Heart left ventricle (tissue), 16 donors: Measurements from ENCODE around the gene FAM170B. TPM values are rescaled to one million over a fixed set of nuclear protein-coding genes. Genes with fewer than 3 reads are reported as not detected.

Experiments
- ATAC-seq, 4 donors: fragments of 200-7000 bp; cut with Tn5 transposase; one replicate each; pipeline ENCODE4 v1.9.1; 2020 to 2022; ENCODE audit warnings: moderate library complexity in 4 of 4, mild to moderate bottlenecking in 3 of 4, moderate number of reproducible peaks in 1 of 4
- DNase-seq, 5 donors: peaks; one replicate each; pipeline ENCODE4 v3.0.0-alpha.2; 2020
- H3K27ac ChIP-seq, 12 donors: fragments of 200-600 bp; sonication (generic) in 4 of 12; one replicate each; pipeline versions ENCODE4 v1.5.0 to v1.8.0; 2016 to 2022; ENCODE audit warnings: mild to moderate bottlenecking in 2 of 12
- H3K27me3 ChIP-seq, 9 donors: fragments of 200-600 bp; sonication (generic) in 2 of 9; one replicate each; pipeline versions ENCODE4 v1.5.1 to v1.8.0; 2016 to 2022; ENCODE audit warnings: mild to moderate bottlenecking in 3 of 9
- H3K36me3 ChIP-seq, 9 donors: fragments of 200-600 bp; sonication (generic) in 2 of 9; one replicate each; pipeline versions ENCODE4 v1.5.0 to v1.8.0; 2018 to 2022; ENCODE audit warnings: mild to moderate bottlenecking in 2 of 9
- H3K4me1 ChIP-seq, 12 donors: fragments of 200-600 bp; sonication (generic) in 4 of 12; one replicate each; pipeline versions ENCODE4 v1.5.0 to v1.8.0; 2016 to 2022; ENCODE audit warnings: mild to moderate bottlenecking in 3 of 12
- H3K4me3 ChIP-seq, 12 donors: fragments of 200-600 bp; sonication (generic) in 4 of 12; one replicate each; pipeline versions ENCODE4 v1.5.0 to v1.8.0; 2017 to 2022; ENCODE audit warnings: mild to moderate bottlenecking in 9 of 12, moderate library complexity in 4 of 12
- H3K9me3 ChIP-seq, 12 donors: fragments of 200-600 bp; sonication (generic) in 4 of 12; one replicate each; pipeline versions ENCODE4 v1.5.0 to v1.8.0; 2016 to 2022; ENCODE audit warnings: mild to moderate bottlenecking in 1 of 12
- CTCF ChIP-seq, 12 donors: fragments of 200-600 bp; sonication (generic) in 4 of 12; IDR thresholded peaks; one replicate each; pipeline versions ENCODE4 v1.5.0 to v1.8.0; 2018 to 2022; ENCODE audit warnings: antibody characterized with exemption in 12 of 12, mild to moderate bottlenecking in 5 of 12
- POLR2A ChIP-seq, 2 donors: fragments of 450-650 bp; IDR thresholded peaks; one replicate each; pipeline ENCODE4 v1.6.1; 2017; ENCODE audit warnings: antibody characterized with exemption in 2 of 2, mild to moderate bottlenecking in 2 of 2, moderate library complexity in 2 of 2
- WGBS, 4 donors: extraction: QIAGEN DNeasy Blood & Tissue Kit in 2 of 4; methylation state at CpG; one replicate each; pipeline versions ENCODE4 v1.1.5 to v1.1.7; 2013 to 2018; 5-methylcytosine and 5-hydroxymethylcytosine counted together
- intact Hi-C, 10 donors: fragments of 100-400 bp; cut with DNase I; formaldehyde crosslinking; loops; one replicate each; pipeline versions ENCODE4 v1.11.1 to v1.14.2; 2022
- polyA plus RNA-seq, 2 donors: library from polyadenylated mRNA; stranded (reverse); fragments of 200-250 nt; gene quantifications; one replicate each; pipeline ENCODE4 v1.2.3, GENCODE V29; 2013
- total RNA-seq, 9 donors: library from RNA; depleted of rRNA in 2 of 9; stranded (reverse); fragments of >200 nt in 2 of 9; fragmentation: NEBNext Ultra II Directional in 3 of 9; extraction: Animal tissue kit (Norgen Biotek cat#: 25700) in 3 of 9; gene quantifications; one replicate each; pipeline versions ENCODE4 v1.1.0 to v1.2.4, GENCODE V29; 2016 to 2023
- donor health status: ischemic (EF 13 %, LVEDD 7.1; RV severe dilation, severe dysfunction).
- donor health status: healthy with polysubstance abuse.
- donor health status: DM: no; HTN: yes; CAD: no.
- donor health status: DM: no; HTN: no; CAD: no.
- donor health status: ischemic (EF 25% LVEDD 6.9; RV normal size, moderate dysfunction).
- donor health status: ischemic (EF 25% LVEDD 5.7; RV mildly dilated, moderate dysfunction).
- donor health status: healthy.
- donor health status: DM: yes; HTN: yes; CAD: no.
- donor health status: ischemic (EF 35%, LVEDD 5.7; RV mildly dilated, moderate dysfunction).
- donor health status: nonischemic (EF 11% LVEDD 7.7; RV severe dilation, severe dysfunction).
- donor health status: DM: yes; HTN: yes; CAD: no.
- donor health status: PGD.
- donor health status: ischemic (EF 29% LVEDD 5.4; RV normal size, mild dysfunction).
- donor health status: nonischemic (EF 23%, LVEDD 6.1; RV moderate dilation, normal function).

FAM170B gene
- total and polyA plus RNA-seq, 11 donors: not detected

GRCh38 chr10:49083261-49083660 is 50.6 kb downstream of the FAM170B start:
- intact Hi-C loops: loop anchor here in 2 of 10 donors (2.0 to 5.0 kb wide), 2 partner anchors 34 to 74 kb away; partner anchors contain the start of gene VSTM4 (in 1 of the 2)
- peaks cover 0 to 15% (median 9%) of the 10 kb centered on the region in 12 donors for H3K9me3 ChIP-seq
- no peak overlapping the region for H3K4me3 ChIP-seq
- peak in 4 of 5 donors; percentile 46 to 70 (median 48) for DNase-seq
- TF ChIP-seq CTCF (IDR thresholded peaks at IDR 0.05): no peak
- no peak for TF ChIP-seq POLR2A (IDR thresholded peaks at IDR 0.05)
- peaks cover 0 to 26% (median 8%) of the 10 kb centered on the region in 9 donors for H3K36me3 ChIP-seq
- H3K27me3 ChIP-seq: no peaks in the 10 kb centered on the region
- 46 to 68% (median 62%) methylated on average over 8 of the region's 8 CpGs for WGBS, 4 donors
- peak; percentile 15 to 33 (median 26) for ATAC-seq
- H3K27ac ChIP-seq: peak overlapping the region in 10 of 12 donors; percentile 14 to 78 (median 44)
- peaks cover 0 to 64% (median 45%) of the 10 kb centered on the region in 12 donors for H3K4me1 ChIP-seq

- Histone ChIP-seq H3K36me3 (peaks cover 0 to 26% (median 8%) of the 10 kb centered on the region in 9 donors), H3K9me3 (peaks cover 0 to 15% (median 9%) of the 10 kb centered on the region in 12 donors), H3K4me1 (peaks cover 0 to 67% (median 49%) of the 10 kb centered on the region in 12 donors), H3K27me3 (no peaks in the 10 kb centered on the region), H3K4me3 (no peak overlapping the region), H3K27ac (peak overlapping the region in 11 of 12 donors; percentile 14 to 78 (median 37))
- intact Hi-C loops: loop anchor here in 2 of 10 donors (2.0 to 5.0 kb wide), 2 partner anchors 35 to 74 kb away; partner anchors contain the start of gene VSTM4 (in 1 of the 2)
- TF ChIP-seq CTCF (IDR thresholded peaks at IDR 0.05): no peak
- no peak for TF ChIP-seq POLR2A (IDR thresholded peaks at IDR 0.05)
- DNase-seq (peak in 2 of 5 donors; percentile 54 to 57), ATAC-seq (peak; percentile 45 to 84 (median 78))
- 75 to 84% (median 83%) methylated on average over 2 of the region's 2 CpGs for WGBS, 4 donors
Measured at GRCh38 chr10:49082766-49083165, 51.1 kb downstream of the FAM170B start.

GRCh38 chr10:49081547-49082275 is 52.1 kb downstream of the FAM170B start:
- WGBS, 4 donors: 48 to 67% (median 55%) methylated on average over 6 to 9 of the region's 9 CpGs
- peaks cover 0 to 29% (median 8%) of the 10 kb centered on the region in 9 donors for H3K36me3 ChIP-seq
- DNase-seq (peak in 3 of 5 donors; percentile 42 to 75 (median 47)), ATAC-seq (peak in 3 of 4 donors; percentile 51 to 65 (median 56))
- TF ChIP-seq CTCF (IDR thresholded peaks at IDR 0.05): no peak
- no peak for TF ChIP-seq POLR2A (IDR thresholded peaks at IDR 0.05)
- H3K9me3 ChIP-seq: peaks cover 0 to 7% (median 2%) of the 10 kb centered on the region in 12 donors
- H3K27me3 ChIP-seq: no peaks in the 10 kb centered on the region
- intact Hi-C loops: loop anchor here in 2 of 10 donors (2.0 to 5.0 kb wide), 2 partner anchors 36 to 75 kb away; partner anchors contain the start of gene VSTM4 (in 1 of the 2)
- H3K4me1 ChIP-seq: peaks cover 0 to 73% (median 57%) of the 10 kb centered on the region in 12 donors
- peak overlapping the region in 11 of 12 donors; percentile 23 to 78 (median 50) for H3K27ac ChIP-seq
- H3K4me3 ChIP-seq: no peak overlapping the region

Other genes starting within 250 kb of the FAM170B start
- not detected for gene LRRC18, start 194.2 kb downstream of the FAM170B start, total RNA-seq
- gene LRRC18, start 194.2 kb downstream of the FAM170B start, polyA plus RNA-seq: not detected
- 10 to 100 TPM in 8 of 9 donors, 1 to 10 TPM in 1; 8.6 to 22.1 (median 15.8) TPM for gene VSTM4, start 18.5 kb downstream of the FAM170B start, total RNA-seq
- gene VSTM4, start 18.5 kb downstream of the FAM170B start, polyA plus RNA-seq: 1 to 10 TPM; 5.6 to 6.9 TPM
- 10 to 100 TPM in 8 of 9 donors, 1 to 10 TPM in 1; 7.9 to 38.7 (median 16.5) TPM for gene TMEM273, start 54.4 kb upstream of the FAM170B start, total RNA-seq
- 10 to 100 TPM; 17.2 to 19.5 TPM for gene TMEM273, start 54.4 kb upstream of the FAM170B start, polyA plus RNA-seq
- gene C10orf71, start 165.1 kb upstream of the FAM170B start, total RNA-seq: 100 to 1,000 TPM in 6 of 9 donors, 10 to 100 TPM in 3; 46.8 to 228 (median 120) TPM
- gene C10orf71, start 165.1 kb upstream of the FAM170B start, polyA plus RNA-seq: 10 to 100 TPM in 1 of 2 donors, 1 to 10 TPM in 1; 6.6 to 44.7 TPM